HepG2 (cell line): ENCODE data around the gene YEATS4. TPM values are rescaled to one million over a fixed set of nuclear protein-coding genes. Genes with fewer than 3 reads are reported as not detected.

Experiments used
- AHR ChIP-seq: IDR thresholded peaks from 2 replicates; pipeline ENCODE4 v1.6.1; 2018; ENCODE audit warnings: missing genetic modification reagents, missing compliant biosample characterization
- AKAP8 ChIP-seq: sonication (generic); formaldehyde crosslinking; IDR thresholded peaks from 2 replicates; pipeline ENCODE4 v1.5.1; 2020; ENCODE audit warnings: mild to moderate bottlenecking, missing genetic modification reagents
- ATAD3A ChIP-seq: sonication (generic); formaldehyde crosslinking; IDR thresholded peaks from 2 replicates; pipeline ENCODE4 v1.4.0; 2020; ENCODE audit warnings: missing genetic modification reagents
- BATF2 ChIP-seq: sonication (generic); formaldehyde crosslinking; IDR thresholded peaks from 2 replicates; pipeline ENCODE4 v1.8.0; 2022; ENCODE audit warnings: mild to moderate bottlenecking, missing genetic modification reagents, moderate library complexity
- BRCA1 ChIP-seq: sonication (generic); formaldehyde crosslinking; IDR thresholded peaks from 2 replicates; pipeline ENCODE4 v1.4.0; 2020; ENCODE audit warnings: missing genetic modification reagents
- IRF1 ChIP-seq: sonication (generic); formaldehyde crosslinking; IDR thresholded peaks from 2 replicates; pipeline ENCODE4 v1.4.0; 2020; ENCODE audit warnings: low read depth, mild to moderate bottlenecking, missing genetic modification reagents
- PLSCR1 ChIP-seq: sonication (generic); formaldehyde crosslinking; IDR thresholded peaks from 2 replicates; pipeline ENCODE4 v1.5.0; 2020; ENCODE audit warnings: missing genetic modification reagents, mild to moderate bottlenecking, borderline replicate concordance
- POLR2G ChIP-seq: fragments of 200-400 bp; formaldehyde crosslinking; IDR thresholded peaks from 2 replicates; pipeline ENCODE4 v1.6.1; 2018; ENCODE audit warnings: mild to moderate bottlenecking, low read depth, low read length, moderate library complexity
- PRPF4 ChIP-seq: fragments of 200-400 bp; formaldehyde crosslinking; IDR thresholded peaks from 2 replicates; pipeline ENCODE4 v1.6.1; 2016; ENCODE audit warnings: low read length, low read depth; ENCODE audit not compliant: poor library complexity, severe bottlenecking
- RCOR2 ChIP-seq: IDR thresholded peaks from 2 replicates; pipeline ENCODE4 v1.6.1; 2016; ENCODE audit warnings: missing biosample characterization, missing genetic modification reagents
- RFXAP ChIP-seq: sonication (generic); formaldehyde crosslinking; IDR thresholded peaks from 2 replicates; pipeline ENCODE4 v1.4.0; 2020; ENCODE audit warnings: missing genetic modification reagents, borderline replicate concordance
- SATB2 ChIP-seq: sonication (generic); formaldehyde crosslinking; IDR thresholded peaks from 2 replicates; pipeline ENCODE4 v1.5.0; 2020; ENCODE audit warnings: missing genetic modification reagents
- SMAD3 ChIP-seq: sonication (generic); formaldehyde crosslinking; IDR thresholded peaks from 2 replicates; pipeline ENCODE4 v1.4.0; 2020; ENCODE audit warnings: missing genetic modification reagents
- SRSF4 ChIP-seq: fragments of 200-400 bp; formaldehyde crosslinking; IDR thresholded peaks from one replicate; pipeline ENCODE4 v1.6.1; 2018; ENCODE audit warnings: mild to moderate bottlenecking, low read depth, low read length, moderate library complexity; ENCODE audit not compliant: poor library complexity, severe bottlenecking
- STAT6 ChIP-seq: sonication (generic); formaldehyde crosslinking; IDR thresholded peaks from 2 replicates; pipeline ENCODE4 v1.4.0; 2020; ENCODE audit warnings: missing genetic modification reagents, mild to moderate bottlenecking, borderline replicate concordance
- ZBTB21 ChIP-seq: sonication (generic); formaldehyde crosslinking; IDR thresholded peaks from 2 replicates; pipeline ENCODE4 v1.4.0; 2020; ENCODE audit warnings: missing genetic modification reagents
- ZBTB8A ChIP-seq: sonication (generic); formaldehyde crosslinking; IDR thresholded peaks from 2 replicates; pipeline ENCODE4 v1.4.0; 2020; ENCODE audit warnings: mild to moderate bottlenecking, low read depth, missing genetic modification reagents, borderline replicate concordance
- ZNF124 ChIP-seq: sonication (generic); formaldehyde crosslinking; IDR thresholded peaks from 2 replicates; pipeline ENCODE4 v1.4.0; 2020; ENCODE audit warnings: missing genetic modification reagents
- ZNF574 ChIP-seq: sonication (generic); formaldehyde crosslinking; IDR thresholded peaks from 2 replicates; pipeline ENCODE4 v1.4.0; 2020; ENCODE audit warnings: missing genetic modification reagents
- ZNF768 ChIP-seq: sonication (generic); formaldehyde crosslinking; IDR thresholded peaks from 2 replicates; pipeline ENCODE4 v1.4.0; 2020; ENCODE audit warnings: missing genetic modification reagents
- polyA plus RNA-seq, 8 experiments: library from polyadenylated mRNA; depleted of rRNA in 3 of 8; stranded (reverse) in 7 of 8; unstranded in 1 of 8; fragments of >200 nt; fragmentation: Illumina TruSeq in 4 of 8; extraction: Trizol in 4 of 8; gene quantifications; 2 replicates each; pipeline versions ENCODE4 v1.2.1 to v1.2.3, GENCODE V29; 2011 to 2016; ENCODE audit warnings: low read depth in 4 of 8, missing spikeins in 1 of 8, mixed read lengths in 1 of 8; ENCODE audit not compliant: insufficient read depth in 1 of 8
- total RNA-seq, 5 experiments: library from RNA; depleted of rRNA; stranded (reverse); fragments of >200 nt; fragmentation: Illumina TruSeq; extraction: Trizol; gene quantifications; 2 replicates each; pipeline ENCODE4 v1.2.3, GENCODE V29; 2016; ENCODE audit warnings: low read depth in 1 of 5

Gene YEATS4
- total and polyA plus RNA-seq, 2 of the 13 experiments (the other 11 are each of a cell fraction or from before 2014, with no cell fraction given) = 16.8 to 45.0 TPM

GRCh38 chr12:69348162-69348938, 11.2 kb upstream of the YEATS4 start, which contains the start of gene LYZ (continued):
- TF ChIP-seq ZNF768 (CRISPR knock-in tag) (no peak), SATB2 (CRISPR knock-in tag) (0 out of 2 replicates have a peak, but pooled peaks have one; percentile 37), IRF1 (CRISPR knock-in tag) (no peak), AKAP8 (peak; percentile 47; the same call in 1 of the 2 replicates), AHR (CRISPR knock-in tag) (no peak; the same call in 1 of the 2 replicates), SMAD3 (CRISPR knock-in tag) (no peak; the same call in 1 of the 2 replicates), RFXAP (peak; percentile 72; the same call in 1 of the 2 replicates), RCOR2 (CRISPR knock-in tag) (peak; percentile 56; the same call in 1 of the 2 replicates), PRPF4 (no peak), BATF2 (CRISPR knock-in tag) (no peak), SRSF4 (no peak), BRCA1 (CRISPR knock-in tag) (peak; percentile 80; the same call in 1 of the 2 replicates), ZNF124 (peak; percentile 72; the same call in 1 of the 2 replicates), ZBTB21 (CRISPR knock-in tag) (no peak; the same call in 1 of the 2 replicates), PLSCR1 (CRISPR knock-in tag) (no peak), ATAD3A (CRISPR knock-in tag) (no peak), ZBTB8A (CRISPR knock-in tag) (no peak), ZNF574 (CRISPR knock-in tag) (peak; percentile 78), POLR2G (peak; percentile 99), STAT6 (no peak)
